Keratinocyte (primary cell): ENCODE results near the gene SESTD1. TPM values are rescaled to one million over a fixed set of nuclear protein-coding genes. Genes with fewer than 3 reads are reported as not detected.

Experiments used
- DNase-seq: peaks from one replicate; pipeline ENCODE4 v3.0.0-alpha.2; 2011; ENCODE audit warnings: low read depth, missing footprints, low spot score
- FAIRE-seq: peaks from 2 replicates; lab custom pipeline; 2011; peaks lifted over from hg19 to GRCh38; lab: Jason Lieb, UNC
- H2AFZ ChIP-seq: 2 replicates; pipeline ENCODE4 v1.6.0; 2012; ENCODE audit warnings: low read length, control low read depth, inconsistent platforms; ENCODE audit not compliant: control insufficient read depth
- H3K27ac ChIP-seq: 2 replicates; pipeline ENCODE4 v1.5.1; 2011; ENCODE audit warnings: low read length; ENCODE audit not compliant: control insufficient read depth, insufficient read depth
- H3K27me3 ChIP-seq: 3 replicates; pipeline ENCODE4 v1.6.0; 2011; ENCODE audit warnings: low read length; ENCODE audit not compliant: control insufficient read depth, insufficient read depth; ENCODE audit errors: extremely low read depth
- H3K36me3 ChIP-seq, 2 experiments: 2 replicates in 1 of 2; 3 replicates in 1 of 2; pipeline ENCODE4 v1.5.1; 2011; ENCODE audit warnings: low read length in 2 of 2, mild to moderate bottlenecking in 1 of 2; ENCODE audit not compliant: control insufficient read depth in 2 of 2, insufficient read depth in 2 of 2; ENCODE audit errors: extremely low read depth in 1 of 2
- H3K4me1 ChIP-seq: 3 replicates; pipeline ENCODE4 v1.5.1; 2011; ENCODE audit warnings: low read length; ENCODE audit not compliant: control insufficient read depth, insufficient read depth; ENCODE audit errors: extremely low read depth
- H3K4me2 ChIP-seq: 3 replicates; pipeline ENCODE4 v1.6.0; 2011; ENCODE audit warnings: low read depth, low read length; ENCODE audit not compliant: control insufficient read depth, insufficient read depth; ENCODE audit errors: extremely low read depth
- H3K4me3 ChIP-seq, 3 experiments: fragments of 200-600 bp in 1 of 3; sonication (generic) in 1 of 3; 2 replicates in 2 of 3; 3 replicates in 1 of 3; pipeline ENCODE4 v1.5.1; 2011 to 2016; ENCODE audit warnings: low read length in 3 of 3, mild to moderate bottlenecking in 3 of 3, control low read depth in 2 of 3, inconsistent platforms in 1 of 3, low read depth in 1 of 3, mixed read lengths in 1 of 3, mixed run types in 1 of 3, moderate library complexity in 1 of 3; ENCODE audit not compliant: control insufficient read depth in 2 of 3, insufficient read depth in 2 of 3; ENCODE audit errors: extremely low read depth in 1 of 3
- H3K79me2 ChIP-seq: 2 replicates; pipeline ENCODE4 v1.6.0; 2012; ENCODE audit warnings: low read length; ENCODE audit not compliant: control insufficient read depth, insufficient read depth
- H3K9ac ChIP-seq: 3 replicates; pipeline ENCODE4 v1.6.0; 2011; ENCODE audit warnings: low read length; ENCODE audit not compliant: control insufficient read depth, insufficient read depth; ENCODE audit errors: extremely low read depth
- H3K9me1 ChIP-seq: 3 replicates; pipeline ENCODE4 v1.6.0; 2011; ENCODE audit warnings: low read length; ENCODE audit not compliant: control insufficient read depth, insufficient read depth; ENCODE audit errors: extremely low read depth
- H3K9me3 ChIP-seq: 2 replicates; pipeline ENCODE4 v1.5.1; 2012; ENCODE audit warnings: low read depth, low read length; ENCODE audit not compliant: control insufficient read depth
- H4K20me1 ChIP-seq: 3 replicates; pipeline ENCODE4 v1.6.0; 2011; ENCODE audit warnings: low read length; ENCODE audit not compliant: control insufficient read depth, insufficient read depth; ENCODE audit errors: extremely low read depth
- CTCF ChIP-seq, 3 experiments: IDR thresholded peaks in 1 of 3; conservative IDR thresholded peaks in 1 of 3; optimal IDR thresholded peaks in 1 of 3; 2 replicates in 2 of 3; 3 replicates in 1 of 3; pipeline versions ENCODE3 to v1.5.1; 2011; ENCODE audit warnings: low read length in 3 of 3, mild to moderate bottlenecking in 3 of 3, moderate library complexity in 2 of 3, control low read depth in 1 of 3, inconsistent platforms in 1 of 3; ENCODE audit not compliant: insufficient read depth in 2 of 3; ENCODE audit errors: extremely low read depth in 1 of 3
- EZH2 ChIP-seq: IDR thresholded peaks from one replicate; pipeline ENCODE4 v1.6.1; 2012; ENCODE audit warnings: inconsistent platforms, mild to moderate bottlenecking, low read length, moderate library complexity
- dilution Hi-C: fragments of 300-500 bp; cut with MboI; formaldehyde crosslinking; loops from one replicate; pipeline ENCODE4 v1.7.0; 2020; ENCODE audit warnings: low sequenced_read_pairs; ENCODE audit not compliant: extremely low pct_ligation_motif_present
- polyA plus RNA-seq, 5 experiments: library from polyadenylated mRNA; depleted of rRNA in 3 of 5; stranded (reverse) in 3 of 5; stranded (forward) in 1 of 5; unstranded in 1 of 5; fragments of >200 nt; gene quantifications; 1 replicate in 1 of 5; 2 replicates in 3 of 5; 3 replicates in 1 of 5; pipeline versions ENCODE4 v1.2.1 to v1.2.3, GENCODE V29; 2011 to 2012; ENCODE audit warnings: missing spikeins in 2 of 5, low read depth in 1 of 5, low replicate concordance in 1 of 5

SESTD1 gene
- polyA plus RNA-seq, 1 donor (not counting 4 experiments of a cell fraction or from before 2014, with no cell fraction given): 22.3 TPM

DNA sequence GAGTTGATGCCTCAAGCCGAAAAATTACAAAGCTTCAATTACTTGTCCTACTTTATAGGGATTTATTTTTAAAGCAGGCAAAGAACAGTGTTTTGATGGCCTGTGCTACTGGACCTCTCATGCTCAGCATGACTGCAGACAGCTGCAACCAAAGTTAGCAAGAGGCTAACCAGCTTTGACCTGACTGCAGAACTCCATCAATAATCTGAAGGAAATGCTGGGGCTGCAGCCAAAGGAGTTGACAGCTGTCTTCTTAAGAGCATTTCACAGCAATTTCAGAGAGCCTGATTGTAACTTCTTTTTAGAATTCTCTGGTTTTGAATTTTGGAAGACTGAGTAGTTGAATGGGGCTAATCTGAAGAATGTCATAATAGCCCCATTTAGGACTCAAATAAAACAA lies 46.5 kb upstream of the SESTD1 start:
- H3K79me2 ChIP-seq: no peaks in the 10 kb centered on the region
- no peaks in the 10 kb centered on the region for H4K20me1 ChIP-seq
- FAIRE-seq (no peak), DNase-seq (no peak)
- no peaks in the 10 kb centered on the region for H3K27me3 ChIP-seq
- no peak overlapping the region for H3K27ac ChIP-seq
- H3K9me1 ChIP-seq: no peaks in the 10 kb centered on the region
- no peaks in the 10 kb centered on the region for H3K4me1 ChIP-seq
- H2AFZ ChIP-seq: no peak overlapping the region
- no peak overlapping the region for H3K4me2 ChIP-seq
- H3K4me3 ChIP-seq: no peak overlapping the region
- dilution Hi-C loops: no loop called here
- no peak overlapping the region for H3K9ac ChIP-seq
- H3K9me3 ChIP-seq: no peaks in the 10 kb centered on the region
- TF ChIP-seq CTCF (optimal IDR thresholded peaks at IDR 0.05 in 1 of 3, IDR thresholded peaks at IDR 0.05 in 1 of 3, conservative IDR thresholded peaks at IDR 0.05 in 1 of 3; ENCODE audit: extremely low read depth in 1 of 3, insufficient read depth in 2 of 3, low read length in 3 of 3) (no peak), EZH2 (no peak)
- H3K36me3 ChIP-seq: no peaks in the 10 kb centered on the region

DNA sequence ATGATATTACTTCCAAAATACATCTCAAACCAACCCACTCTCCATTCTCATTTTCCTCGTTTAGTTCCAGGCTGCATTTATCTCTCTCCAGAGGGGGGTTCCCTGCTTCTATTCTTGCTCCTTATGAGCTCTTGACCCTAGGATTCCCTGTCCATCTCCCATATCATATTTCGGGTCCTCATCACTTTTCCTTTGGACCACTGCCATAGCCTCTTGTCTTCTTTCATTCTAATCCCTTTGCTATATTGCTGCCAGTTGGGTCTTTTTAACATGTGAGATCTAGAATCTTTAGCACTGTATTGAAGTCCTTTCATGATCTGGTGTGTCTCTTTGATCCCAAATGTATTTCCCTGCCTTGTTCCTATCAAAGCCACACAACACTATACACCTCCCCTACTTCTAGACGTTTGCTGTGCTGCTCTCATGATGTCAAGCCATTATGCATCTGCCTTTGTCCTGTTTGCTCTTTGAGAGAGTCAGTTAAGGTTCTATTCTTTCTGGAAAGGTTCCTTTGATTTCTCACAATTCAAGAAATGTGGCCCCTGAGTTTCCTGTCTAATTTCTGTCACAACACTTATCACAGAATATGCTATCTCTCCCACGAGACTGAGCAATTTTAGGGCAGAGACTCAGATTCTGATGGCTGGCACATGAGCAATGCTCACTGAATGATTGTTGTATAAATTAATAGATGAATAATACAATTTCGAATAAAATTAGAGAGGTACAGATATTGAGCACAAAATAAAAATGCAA lies 43.2 kb upstream of the SESTD1 start:
- TF ChIP-seq EZH2 (no peak), CTCF (optimal IDR thresholded peaks at IDR 0.05 in 1 of 3, IDR thresholded peaks at IDR 0.05 in 1 of 3, conservative IDR thresholded peaks at IDR 0.05 in 1 of 3; ENCODE audit: extremely low read depth in 1 of 3, insufficient read depth in 2 of 3, low read length in 3 of 3) (no peak)
- Histone ChIP-seq H3K4me3 (no peak overlapping the region), H4K20me1 (no peaks in the 10 kb centered on the region), H3K9ac (no peak overlapping the region), H3K9me1 (no peaks in the 10 kb centered on the region), H3K27me3 (no peaks in the 10 kb centered on the region), H3K79me2 (no peaks in the 10 kb centered on the region), H3K36me3 (no peaks in the 10 kb centered on the region), H3K27ac (no peak overlapping the region), H3K9me3 (no peaks in the 10 kb centered on the region), H2AFZ (no peak overlapping the region), H3K4me1 (no peaks in the 10 kb centered on the region), H3K4me2 (no peak overlapping the region)
- dilution Hi-C loops: no loop called here
- FAIRE-seq (no peak), DNase-seq (no peak)
